CD8-positive, alpha-beta memory T cell (primary cell): Measurements from ENCODE around the gene TMEM178A. TPM values are rescaled to one million over a fixed set of nuclear protein-coding genes. Genes with fewer than 3 reads are reported as not detected.

Experiments
- CTCF ChIA-PET: fragments of 350-600 bp; sonication (Branson Sonifier 250); formaldehyde crosslinking; loops from one replicate; lab custom pipeline; 2021; ENCODE audit warnings: antibody characterized with exemption; lab: Charles Lee
- POLR2A ChIA-PET: fragments of 350-600 bp; sonication (Branson Sonifier 250); formaldehyde crosslinking; loops from one replicate; lab custom pipeline; 2021; ENCODE audit warnings: antibody characterized with exemption; lab: Charles Lee
- DNase-seq, 5 donors: peaks; one replicate each; pipeline versions ENCODE4 v3.0.0 to v3.0.0-alpha.2; 2020 to 2022; ENCODE audit warnings: mixed read lengths in 1 of 5
- H3K27ac ChIP-seq: one replicate; pipeline ENCODE4 v1.7.0; 2013; ENCODE audit warnings: low read depth, mild to moderate bottlenecking, low read length, moderate library complexity
- H3K27me3 ChIP-seq: 2 replicates; pipeline ENCODE4 v1.7.0; 2013; ENCODE audit warnings: low read length, mild to moderate bottlenecking; ENCODE audit not compliant: insufficient read depth, poor library complexity, severe bottlenecking
- H3K36me3 ChIP-seq: 2 replicates; pipeline ENCODE4 v1.7.0; 2013; ENCODE audit warnings: mild to moderate bottlenecking, low read length, moderate library complexity; ENCODE audit not compliant: insufficient read depth
- H3K4me1 ChIP-seq: 2 replicates; pipeline ENCODE4 v1.7.0; 2013; ENCODE audit warnings: mild to moderate bottlenecking, low read length, moderate library complexity; ENCODE audit not compliant: insufficient read depth
- H3K4me3 ChIP-seq: 2 replicates; pipeline ENCODE4 v1.7.0; 2013; ENCODE audit warnings: mild to moderate bottlenecking, low read length
- H3K9me3 ChIP-seq: 2 replicates; pipeline ENCODE4 v1.7.0; 2013; ENCODE audit warnings: mild to moderate bottlenecking, low read length
- H3K27ac Mint-ChIP-seq, 8 donors: one replicate each; pipeline ENCODE4 v1.8.0; 2020 to 2021; ENCODE audit warnings: mixed read lengths in 8 of 8, mild to moderate bottlenecking in 6 of 8, inconsistent platforms in 3 of 8, moderate library complexity in 3 of 8
- H3K27me3 Mint-ChIP-seq, 2 donors: one replicate each; pipeline ENCODE4 v1.8.0; 2020 to 2021; ENCODE audit warnings: mixed read lengths in 2 of 2, mild to moderate bottlenecking in 1 of 2, moderate library complexity in 1 of 2
- H3K36me3 Mint-ChIP-seq, 3 donors: one replicate each; pipeline ENCODE4 v1.8.0; 2020 to 2021; ENCODE audit warnings: mixed read lengths in 3 of 3, inconsistent platforms in 1 of 3, mild to moderate bottlenecking in 1 of 3
- H3K4me1 Mint-ChIP-seq, 3 donors: one replicate each; pipeline ENCODE4 v1.8.0; 2020 to 2021; ENCODE audit warnings: mixed read lengths in 3 of 3, inconsistent platforms in 1 of 3, mild to moderate bottlenecking in 1 of 3
- H3K4me3 Mint-ChIP-seq, 7 donors: one replicate each; pipeline ENCODE4 v1.8.0; 2020 to 2021; ENCODE audit warnings: mixed read lengths in 7 of 7, mild to moderate bottlenecking in 6 of 7, moderate library complexity in 4 of 7, inconsistent platforms in 2 of 7
- H3K9me3 Mint-ChIP-seq, 5 donors: one replicate each; pipeline ENCODE4 v1.8.0; 2020 to 2022; ENCODE audit warnings: mixed read lengths in 5 of 5, mild to moderate bottlenecking in 3 of 5, moderate library complexity in 2 of 5, inconsistent platforms in 1 of 5
- polyA plus RNA-seq: library from polyadenylated mRNA; unstranded; fragments of 300-500 nt; fragmentation: Illumina TruSeq; gene quantifications from one replicate; pipeline ENCODE4 v1.2.3, GENCODE V29; 2021
- total RNA-seq, 2 experiments: library from RNA; stranded (reverse); gene quantifications; one replicate each; pipeline ENCODE4 v1.2.3, GENCODE V29; 2021

Gene TMEM178A
- total and polyA plus RNA-seq, 3 experiments from 2014 or later: not detected

DNA sequence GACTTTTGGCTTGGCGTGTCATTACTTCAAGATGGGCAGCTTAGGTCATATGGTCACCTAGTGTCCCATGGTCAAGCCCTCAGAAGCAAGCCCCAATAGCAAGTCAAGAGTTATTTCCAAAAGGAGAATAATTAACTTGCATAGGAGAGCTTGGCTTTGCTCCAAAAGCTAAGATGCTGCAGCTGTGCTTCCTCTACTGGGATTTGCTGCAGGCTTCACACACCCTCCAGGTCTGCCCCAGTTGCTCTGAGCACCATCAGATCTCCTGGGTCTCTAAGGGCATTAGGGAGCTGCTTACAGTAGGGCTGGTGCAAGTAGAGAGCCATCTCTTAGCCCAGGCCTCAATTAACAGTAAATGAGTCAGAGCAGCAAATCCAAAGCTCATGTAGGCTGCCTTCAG, 66.8 kb downstream of the TMEM178A start:
- no peak overlapping the region for H3K4me3 ChIP-seq
- no peaks in the 10 kb centered on the region for H3K27me3 ChIP-seq
- H3K9me3 ChIP-seq: no peaks in the 10 kb centered on the region
- peaks cover 22 to 37% (median 32%) of the 10 kb centered on the region in 3 donors for H3K36me3 Mint-ChIP-seq
- ChIA-PET CTCF (no interaction called here), POLR2A (no interaction called here)
- H3K27ac Mint-ChIP-seq: no peak overlapping the region
- H3K4me3 Mint-ChIP-seq: no peak overlapping the region
- no peak overlapping the region for H3K27ac ChIP-seq
- DNase-seq: no peak
- H3K9me3 Mint-ChIP-seq: peaks cover 0 to 2% (median 0%) of the 10 kb centered on the region in 5 donors
- peaks cover 0 to under 1% of the 10 kb centered on the region in 2 donors for H3K27me3 Mint-ChIP-seq
- peaks cover 6% of the 10 kb centered on the region for H3K36me3 ChIP-seq
- peaks cover 0 to 13% (median 1%) of the 10 kb centered on the region in 3 donors for H3K4me1 Mint-ChIP-seq
- H3K4me1 ChIP-seq: no peaks in the 10 kb centered on the region

DNA sequence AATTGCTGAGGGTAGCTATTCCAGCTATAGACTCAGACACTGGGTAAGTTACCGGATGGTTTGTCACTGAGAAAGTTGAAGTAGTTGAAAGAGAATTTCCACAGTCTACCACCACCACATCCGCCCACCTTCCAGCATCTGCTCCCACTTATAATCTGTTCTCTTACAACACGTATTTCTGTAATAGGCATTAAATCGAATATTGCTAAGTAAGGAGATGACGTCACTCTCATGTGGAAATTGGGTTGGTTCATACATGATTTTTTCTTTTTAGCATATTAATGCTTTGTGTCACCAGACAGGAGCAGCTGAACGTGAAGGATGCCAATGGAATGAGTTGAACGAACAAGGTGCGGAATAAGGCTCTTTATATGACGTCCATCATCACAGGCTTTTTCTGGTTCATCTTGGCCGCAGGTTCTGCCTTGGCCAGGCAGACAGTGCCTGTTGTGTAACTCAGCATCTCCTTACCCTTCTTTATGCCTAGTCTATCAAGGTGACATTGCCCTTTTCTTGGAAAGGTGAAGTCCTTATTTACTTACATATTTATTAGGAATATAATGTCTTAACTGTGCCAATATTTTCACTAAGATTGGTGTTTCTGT, 67.5 kb downstream of the TMEM178A start:
- H3K27ac ChIP-seq: no peak overlapping the region
- Mint-ChIP-seq H3K36me3 (peaks cover 29 to 44% (median 32%) of the 10 kb centered on the region in 3 donors), H3K27me3 (peaks cover 0 to 2% of the 10 kb centered on the region in 2 donors), H3K4me1 (peaks cover 0 to 13% (median 3%) of the 10 kb centered on the region in 3 donors), H3K9me3 (peaks cover 0 to under 1% (median 0%) of the 10 kb centered on the region in 5 donors), H3K27ac (no peak overlapping the region), H3K4me3 (no peak overlapping the region)
- no peak overlapping the region for H3K4me3 ChIP-seq
- no peaks in the 10 kb centered on the region for H3K9me3 ChIP-seq
- H3K4me1 ChIP-seq: no peaks in the 10 kb centered on the region
- no peak for DNase-seq
- CTCF ChIA-PET: no interaction called here
- POLR2A ChIA-PET: no interaction called here
- H3K36me3 ChIP-seq: peaks cover 12% of the 10 kb centered on the region
- H3K27me3 ChIP-seq: no peaks in the 10 kb centered on the region

DNA sequence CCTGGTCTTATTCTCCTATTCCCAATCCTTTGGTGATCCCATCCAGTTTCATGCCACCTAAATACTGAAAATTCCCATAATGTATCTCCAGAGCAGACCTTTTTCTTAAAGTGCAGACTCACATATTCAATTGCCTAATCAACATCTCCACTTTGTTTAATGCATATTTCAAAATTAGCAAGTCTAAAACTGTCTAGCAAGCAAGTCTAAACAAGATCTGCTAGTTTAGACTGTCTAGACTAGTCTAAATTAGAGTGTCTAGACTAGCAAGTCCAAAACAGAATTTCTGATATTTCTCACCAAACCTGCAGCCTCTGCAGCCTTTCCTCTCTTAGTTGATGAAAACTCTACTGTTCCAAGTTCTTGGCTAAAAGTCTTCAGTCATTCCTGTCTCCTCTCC, 68.7 kb downstream of the TMEM178A start:
- peaks cover 32 to 55% (median 37%) of the 10 kb centered on the region in 3 donors for H3K36me3 Mint-ChIP-seq

DNA sequence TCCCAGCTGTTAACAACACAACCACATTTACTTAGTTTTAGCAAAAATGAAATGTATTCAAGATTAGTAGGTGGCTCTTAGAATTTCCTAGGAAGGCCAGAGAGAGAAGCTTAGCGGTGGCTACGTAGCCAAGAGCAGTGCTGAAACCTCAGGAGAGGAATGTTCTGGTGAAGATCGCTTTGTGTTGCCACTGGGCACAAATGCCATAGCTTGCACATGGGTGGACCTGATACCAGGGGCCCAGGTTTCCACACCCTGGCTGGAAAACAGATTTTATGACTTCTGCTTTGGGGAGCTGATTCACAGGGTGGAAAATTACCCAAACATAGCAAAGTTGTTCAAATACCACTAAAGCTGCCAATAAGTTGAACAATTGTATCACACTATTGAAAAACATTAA, 69.9 kb downstream of the TMEM178A start:
- Histone ChIP-seq H3K4me1 (no peaks in the 10 kb centered on the region), H3K27ac (no peak overlapping the region), H3K27me3 (no peaks in the 10 kb centered on the region), H3K4me3 (no peak overlapping the region), H3K36me3 (peaks cover 28% of the 10 kb centered on the region), H3K9me3 (no peaks in the 10 kb centered on the region)
- ChIA-PET CTCF (no interaction called here), POLR2A (no interaction called here)
- Mint-ChIP-seq H3K27me3 (peaks cover 0 to 2% of the 10 kb centered on the region in 2 donors), H3K9me3 (no peaks in the 10 kb centered on the region), H3K4me1 (peaks cover 0 to 21% (median 3%) of the 10 kb centered on the region in 3 donors), H3K36me3 (peaks cover 32 to 64% (median 41%) of the 10 kb centered on the region in 3 donors), H3K27ac (peak overlapping the region in 1 of 8 donors; percentile 11), H3K4me3 (no peak overlapping the region)
- no peak for DNase-seq

More for the DNA sequence above, 68.7 kb downstream of the TMEM178A start:
- no peaks in the 10 kb centered on the region for H3K27me3 ChIP-seq
- peaks cover 18% of the 10 kb centered on the region for H3K36me3 ChIP-seq
- H3K27ac ChIP-seq: no peak overlapping the region
- H3K4me3 ChIP-seq: no peak overlapping the region
- H3K4me3 Mint-ChIP-seq: no peak overlapping the region
- peaks cover 0 to 2% of the 10 kb centered on the region in 2 donors for H3K27me3 Mint-ChIP-seq
- no peak for DNase-seq
- H3K9me3 ChIP-seq: no peaks in the 10 kb centered on the region
- H3K9me3 Mint-ChIP-seq: no peaks in the 10 kb centered on the region
- no peaks in the 10 kb centered on the region for H3K4me1 ChIP-seq
- ChIA-PET POLR2A (no interaction called here), CTCF (no interaction called here)
- peaks cover 0 to 19% (median 3%) of the 10 kb centered on the region in 3 donors for H3K4me1 Mint-ChIP-seq
- H3K27ac Mint-ChIP-seq: peak overlapping the region in 2 of 8 donors; percentile 0 to 47

DNA sequence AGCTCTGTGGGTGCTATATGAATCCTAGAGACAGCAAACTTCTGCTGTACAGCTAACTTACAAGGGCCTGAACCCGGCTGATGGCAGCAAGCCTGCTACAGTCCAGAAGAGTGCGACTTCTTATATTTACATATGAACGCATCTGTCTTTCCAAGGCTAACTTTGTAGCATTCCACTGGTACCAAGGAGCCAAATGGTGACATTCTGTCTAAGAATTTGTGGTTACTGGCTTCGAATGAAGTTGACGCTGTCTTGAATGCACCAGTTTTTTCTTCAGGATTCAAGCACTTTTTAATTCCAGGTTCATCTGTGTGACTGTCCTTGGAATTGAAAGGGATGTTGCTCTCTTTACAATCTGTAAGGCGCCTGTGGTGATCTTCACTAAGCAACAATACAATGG, 70.9 kb downstream of the TMEM178A start:
- Histone ChIP-seq H3K4me3 (no peak overlapping the region), H3K36me3 (peaks cover 33% of the 10 kb centered on the region), H3K27ac (no peak overlapping the region), H3K27me3 (no peaks in the 10 kb centered on the region), H3K4me1 (no peaks in the 10 kb centered on the region), H3K9me3 (no peaks in the 10 kb centered on the region)
- Mint-ChIP-seq H3K27ac (no peak overlapping the region), H3K27me3 (peaks cover 0 to 2% of the 10 kb centered on the region in 2 donors), H3K4me1 (peaks cover 0 to 21% (median 4%) of the 10 kb centered on the region in 3 donors), H3K36me3 (peaks cover 25 to 72% (median 46%) of the 10 kb centered on the region in 3 donors), H3K9me3 (no peaks in the 10 kb centered on the region), H3K4me3 (no peak overlapping the region)
- CTCF ChIA-PET: no interaction called here
- POLR2A ChIA-PET: no interaction called here
- DNase-seq: no peak

DNA sequence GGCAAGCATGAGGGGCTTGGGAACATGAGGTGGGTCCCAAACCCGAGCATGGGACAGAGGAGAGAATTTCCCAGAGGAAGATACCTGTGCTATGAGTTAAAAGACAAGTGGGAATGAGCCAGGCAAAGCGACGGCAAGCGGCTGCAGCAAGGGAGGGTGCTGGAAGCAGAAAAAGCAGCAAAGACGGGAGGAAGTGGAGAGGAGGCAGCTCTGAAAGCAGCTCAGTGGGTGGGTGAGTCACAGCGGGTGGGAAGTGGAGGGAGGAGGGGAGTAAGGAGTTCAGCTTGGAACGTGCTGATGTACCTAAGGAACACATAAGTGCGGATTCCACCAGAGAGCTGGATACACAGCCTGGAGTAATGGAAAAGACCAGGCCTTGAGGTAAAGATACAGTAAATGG, 71.9 kb downstream of the TMEM178A start:
- Mint-ChIP-seq H3K4me3 (no peak overlapping the region), H3K4me1 (peaks cover 0 to 21% (median 4%) of the 10 kb centered on the region in 3 donors), H3K36me3 (peaks cover 20 to 83% (median 50%) of the 10 kb centered on the region in 3 donors), H3K27ac (peak overlapping the region in 1 of 8 donors; percentile 42), H3K9me3 (no peaks in the 10 kb centered on the region), H3K27me3 (peaks cover 0 to 2% of the 10 kb centered on the region in 2 donors)
- no peak overlapping the region for H3K4me3 ChIP-seq
- CTCF ChIA-PET: no interaction called here
- H3K9me3 ChIP-seq: no peaks in the 10 kb centered on the region
- POLR2A ChIA-PET: no interaction called here
- H3K27me3 ChIP-seq: no peaks in the 10 kb centered on the region
- no peak overlapping the region for H3K27ac ChIP-seq
- peaks cover 33% of the 10 kb centered on the region for H3K36me3 ChIP-seq
- H3K4me1 ChIP-seq: no peaks in the 10 kb centered on the region
- no peak for DNase-seq

DNA sequence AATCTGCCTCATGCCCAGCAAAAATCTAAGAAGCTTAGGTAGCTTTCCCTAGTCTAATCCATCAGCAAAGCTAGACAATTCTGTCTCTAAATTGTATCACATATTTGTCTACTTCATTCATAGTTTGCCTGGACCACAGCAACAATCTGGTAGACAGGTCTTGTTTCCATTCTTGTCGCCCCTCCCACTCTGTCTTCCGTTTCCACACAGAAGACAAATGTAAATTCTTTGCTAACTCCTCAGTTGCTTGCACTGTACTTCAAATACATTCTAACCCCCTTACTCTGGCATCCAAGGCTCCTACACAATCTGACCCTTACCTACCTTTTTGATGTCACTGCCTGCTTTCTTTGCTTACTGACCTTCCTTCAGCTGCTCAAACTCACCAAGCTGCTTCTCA, 73.2 kb downstream of the TMEM178A start:
- peaks cover 18 to 87% (median 56%) of the 10 kb centered on the region in 3 donors for H3K36me3 Mint-ChIP-seq
- ChIA-PET CTCF (no interaction called here), POLR2A (no interaction called here)
- H3K27ac Mint-ChIP-seq: peak overlapping the region in 1 of 8 donors; percentile 5
- H3K4me1 Mint-ChIP-seq: peaks cover 0 to 21% (median 4%) of the 10 kb centered on the region in 3 donors
- peaks cover 33% of the 10 kb centered on the region for H3K36me3 ChIP-seq
- H3K9me3 ChIP-seq: no peaks in the 10 kb centered on the region
- peaks cover 0 to 2% of the 10 kb centered on the region in 2 donors for H3K27me3 Mint-ChIP-seq
- H3K27ac ChIP-seq: no peak overlapping the region
- DNase-seq: no peak
- H3K27me3 ChIP-seq: no peaks in the 10 kb centered on the region
- H3K4me3 Mint-ChIP-seq: no peak overlapping the region
- no peaks in the 10 kb centered on the region for H3K9me3 Mint-ChIP-seq
- no peak overlapping the region for H3K4me3 ChIP-seq
- H3K4me1 ChIP-seq: no peaks in the 10 kb centered on the region

DNA sequence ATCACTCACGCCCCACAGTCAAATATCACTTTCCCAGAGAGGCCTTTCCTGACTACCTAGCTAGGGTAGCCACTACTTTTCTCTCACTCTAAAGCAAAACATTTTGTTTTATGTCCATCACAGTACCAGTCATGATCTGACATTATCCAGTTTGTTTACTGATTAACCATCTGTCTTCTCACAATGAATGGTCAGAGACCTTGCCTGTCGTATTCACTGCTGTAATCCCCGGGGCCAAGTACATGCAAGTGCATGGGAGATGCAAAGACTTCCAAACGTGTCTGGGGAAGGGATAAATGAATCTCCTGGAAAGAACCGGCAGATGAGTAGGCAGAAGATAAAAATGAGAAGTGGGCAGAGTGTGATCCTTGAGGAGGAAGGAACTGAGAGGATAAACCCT, 73.7 kb downstream of the TMEM178A start:
- DNase-seq: no peak
- no peaks in the 10 kb centered on the region for H3K9me3 ChIP-seq
- H3K36me3 ChIP-seq: peaks cover 33% of the 10 kb centered on the region
- peaks cover 0 to 2% of the 10 kb centered on the region in 2 donors for H3K27me3 Mint-ChIP-seq
- no peak overlapping the region for H3K27ac ChIP-seq
- no peaks in the 10 kb centered on the region for H3K9me3 Mint-ChIP-seq
- CTCF ChIA-PET: no interaction called here
- H3K4me3 Mint-ChIP-seq: no peak overlapping the region
- H3K4me1 ChIP-seq: no peaks in the 10 kb centered on the region
- peaks cover 0 to 19% (median 4%) of the 10 kb centered on the region in 3 donors for H3K4me1 Mint-ChIP-seq
- POLR2A ChIA-PET: no interaction called here
- H3K4me3 ChIP-seq: no peak overlapping the region
- peak overlapping the region in 2 of 8 donors; percentile 5 to 27 for H3K27ac Mint-ChIP-seq
- H3K27me3 ChIP-seq: no peaks in the 10 kb centered on the region
- H3K36me3 Mint-ChIP-seq: peaks cover 13 to 84% (median 52%) of the 10 kb centered on the region in 3 donors
